ENCODE results near the gene NKD1.

NKD1 gene

GRCh38 chr16:50673496-50674275 is 125.5 kb downstream of the NKD1 start:
- no peak for DNase-seq (ENCODE audit: low read depth in 2 of 2)

GRCh38 chr16:50674831-50675230 is 126.6 kb downstream of the NKD1 start:
- no peak for DNase-seq (ENCODE audit: low read depth in 2 of 2)

DNA sequence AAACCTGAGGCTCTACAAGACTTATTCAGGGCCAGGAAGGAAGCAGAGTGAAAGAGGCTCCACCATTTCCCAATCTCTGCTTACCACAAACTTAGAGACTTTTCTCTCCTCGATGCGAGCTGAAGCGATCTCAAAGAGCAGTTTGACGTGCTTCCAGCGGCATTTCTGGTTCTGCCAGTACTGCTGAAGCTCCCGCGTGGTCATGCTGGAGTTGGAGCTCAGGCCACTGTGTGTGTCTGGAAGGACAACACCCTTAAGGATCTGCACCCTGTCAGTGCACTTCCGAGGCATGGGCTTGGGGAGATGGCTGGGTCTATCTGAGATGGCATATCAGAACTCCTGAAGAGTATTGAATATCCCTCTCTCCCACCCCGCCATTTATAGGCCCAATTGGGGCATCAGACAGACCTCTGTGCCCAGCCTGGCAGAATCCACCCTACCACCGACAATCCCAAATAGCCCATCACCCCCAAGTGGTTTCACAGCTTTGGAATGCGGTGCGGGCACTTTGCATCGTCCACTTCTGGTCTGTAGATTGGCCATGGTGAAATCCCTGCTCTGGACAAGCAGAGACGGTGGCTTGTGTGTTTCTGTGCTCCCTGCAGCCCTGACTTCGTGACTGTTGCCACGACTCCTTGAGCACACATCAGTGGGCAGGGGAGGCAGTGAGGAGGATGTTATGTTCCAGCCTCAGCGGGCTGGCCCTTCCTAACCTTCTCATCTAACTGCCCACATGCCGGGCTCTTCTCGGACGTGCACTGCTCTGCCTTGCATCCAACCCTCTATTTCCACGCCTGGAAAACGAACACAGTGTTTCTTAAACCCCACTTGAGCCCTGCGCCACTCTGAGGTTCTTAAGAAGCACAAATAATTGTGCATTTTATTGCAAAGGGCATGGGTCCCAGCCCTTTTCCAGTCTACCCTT is 127.8 kb downstream of the NKD1 start:
- no peak for DNase-seq (ENCODE audit: low read depth in 2 of 2)

- DNase-seq (ENCODE audit: low read depth in 2 of 2): no peak
Observed at GRCh38 chr16:50676684-50677225, 128.6 kb downstream of the NKD1 start.

- DNase-seq (ENCODE audit: low read depth in 2 of 2): no peak
Observed at GRCh38 chr16:50677351-50677750, 129.2 kb downstream of the NKD1 start.

DNA sequence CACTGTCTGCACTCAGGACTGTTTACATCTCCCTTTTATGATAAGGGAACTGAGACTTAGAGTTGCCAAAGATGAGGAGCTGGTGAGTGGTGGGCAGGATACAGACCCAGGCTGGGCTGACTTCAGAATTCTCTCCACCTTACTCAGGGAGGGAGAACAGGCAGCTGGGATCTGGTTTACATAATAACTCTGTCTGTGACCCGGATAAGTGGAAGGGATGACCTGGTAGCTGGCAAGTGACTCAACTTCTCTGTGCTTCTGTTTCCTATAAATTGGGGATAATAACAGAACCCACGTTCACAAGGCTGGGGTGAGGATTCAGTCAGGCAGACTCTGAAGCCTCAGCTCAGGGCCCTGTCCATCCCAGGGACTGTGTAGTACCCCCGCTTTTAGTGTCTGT is 130.3 kb downstream of the NKD1 start:
- no peak for DNase-seq (ENCODE audit: low read depth in 2 of 2)

GRCh38 chr16:50679266-50679665 is 131.1 kb downstream of the NKD1 start:
- no peak for DNase-seq (ENCODE audit: low read depth in 2 of 2)

DNA sequence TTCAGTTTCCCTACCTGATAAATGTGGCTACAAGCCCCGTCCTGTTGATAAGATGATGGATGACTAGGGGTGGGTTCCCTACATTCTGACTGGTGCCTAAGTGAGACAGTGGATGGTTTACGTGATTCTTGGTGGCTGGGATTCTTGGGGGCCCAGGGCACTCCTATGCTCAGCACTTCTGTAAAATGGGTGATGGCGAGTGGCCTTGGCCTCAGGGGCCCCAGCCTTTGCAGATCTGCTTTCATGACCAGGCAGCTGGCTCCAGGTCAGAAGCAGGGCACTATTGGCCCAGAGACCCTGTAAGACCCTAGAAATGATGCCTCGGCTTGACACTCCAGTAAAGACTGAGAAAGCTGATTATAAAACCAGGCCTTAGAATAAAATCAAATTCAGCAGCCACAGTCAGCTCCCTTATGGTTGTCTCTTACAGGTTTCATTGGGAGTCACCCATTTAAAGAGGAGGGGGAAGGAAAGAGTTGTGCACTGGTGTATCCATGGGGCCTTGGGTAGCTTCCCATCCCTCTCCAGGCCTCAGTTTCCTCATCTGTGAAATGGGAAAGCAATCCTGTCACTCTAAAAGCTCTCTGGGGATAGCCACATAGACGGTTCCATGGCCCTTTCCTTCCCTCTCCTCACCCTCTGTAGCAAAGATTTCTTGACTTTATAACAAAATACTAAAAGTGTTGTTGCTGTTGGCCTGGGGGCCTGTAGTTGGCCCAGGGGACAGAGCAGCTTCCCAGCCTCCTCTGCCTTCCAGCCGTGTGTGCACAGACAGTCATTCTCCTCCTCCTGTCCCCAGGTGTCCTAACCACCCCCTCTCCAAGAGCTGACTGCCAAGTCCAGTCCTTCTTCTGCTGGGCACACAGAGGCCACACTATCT is 131.7 kb downstream of the NKD1 start:
- no peak for DNase-seq (ENCODE audit: low read depth in 2 of 2)

- no peak for DNase-seq (ENCODE audit: low read depth in 2 of 2)
Observed at GRCh38 chr16:50680556-50680893, 132.3 kb downstream of the NKD1 start.

DNA sequence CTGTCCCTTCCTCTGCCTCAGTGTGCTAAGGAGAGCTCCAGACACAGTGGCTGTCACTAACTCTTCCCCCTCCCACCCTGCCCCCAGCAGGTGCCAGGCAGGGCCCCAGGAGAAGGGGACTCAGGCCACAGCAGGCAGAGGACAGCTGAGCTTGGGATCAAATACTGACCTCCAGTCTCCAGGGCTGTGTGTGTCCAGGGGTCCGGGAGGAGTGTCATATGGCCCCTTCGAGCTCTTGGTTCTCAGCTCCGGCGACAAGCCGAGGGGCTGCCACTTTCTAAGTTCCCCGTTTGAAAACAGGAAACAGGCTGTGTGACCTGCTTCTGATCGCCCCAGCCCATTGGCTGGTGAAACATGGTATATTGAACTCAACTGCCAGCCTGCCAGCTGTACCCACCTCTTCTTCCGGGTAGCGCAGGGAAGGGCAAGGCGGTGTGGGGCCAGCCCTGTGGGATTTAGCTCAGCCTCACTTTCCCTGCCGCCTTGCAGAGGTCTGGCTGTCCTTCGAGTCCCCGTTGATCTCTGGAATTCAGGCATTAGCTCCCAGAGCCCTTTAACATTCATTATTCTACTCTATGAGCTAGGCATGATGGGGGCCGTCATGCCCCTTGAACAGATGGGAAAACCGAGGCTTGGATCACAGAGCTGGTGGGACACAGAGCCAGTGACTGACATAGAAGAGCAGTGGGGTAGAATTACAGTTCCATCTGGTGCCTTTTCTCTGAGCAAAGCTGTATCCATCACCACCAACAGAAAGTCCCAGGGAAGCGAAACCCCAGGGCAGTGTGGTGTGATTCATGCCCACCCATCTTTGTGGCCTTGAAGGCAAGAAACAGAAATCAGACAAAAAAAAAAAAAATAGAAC is 133.1 kb downstream of the NKD1 start, which contains the start of gene SNX20:
Gene SNX20, minus strand, starts transcription at position 292 of the 865 bp plus-strand sequence. CDS start 3,786 bp downstream, outside the sequence.
- DNase-seq (ENCODE audit: low read depth in 2 of 2): peak in 1 of 2 donors; percentile 54

DNA sequence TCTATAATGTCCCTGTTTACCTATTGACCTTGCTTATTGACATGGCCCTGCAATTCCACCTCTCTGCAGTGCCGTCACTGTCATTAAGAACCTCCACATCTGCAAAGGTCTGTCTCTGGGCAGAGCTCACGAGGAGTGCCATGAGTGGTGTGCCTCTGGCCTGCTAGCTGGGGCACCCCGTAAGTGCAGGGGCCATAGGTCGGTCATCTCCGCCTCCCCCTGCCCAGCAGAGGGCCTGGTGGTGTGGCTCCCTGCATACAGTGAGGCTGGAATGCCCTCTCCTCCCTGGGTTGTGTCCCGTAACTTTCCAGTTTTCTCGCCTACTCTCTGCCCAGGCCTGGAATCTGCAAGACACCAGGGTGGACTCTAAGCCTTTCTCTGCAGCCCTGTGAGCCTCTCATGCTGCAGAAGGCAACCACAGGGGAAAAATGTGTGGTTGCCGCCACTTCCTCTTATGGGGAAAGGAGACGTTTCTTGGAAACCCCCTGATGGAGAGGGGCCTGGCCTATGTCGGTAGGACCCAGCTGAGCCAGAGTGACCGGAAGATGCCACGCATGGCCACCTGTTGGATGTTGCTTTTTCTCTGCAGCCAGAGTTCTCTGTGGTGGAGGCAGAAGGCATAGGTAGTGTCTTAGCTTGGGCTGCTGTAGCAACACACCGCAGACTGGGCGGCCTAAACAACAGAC is 135.6 kb downstream of the NKD1 start:
- peak in 1 of 2 donors; percentile 60 for DNase-seq (ENCODE audit: low read depth in 2 of 2)

DNA sequence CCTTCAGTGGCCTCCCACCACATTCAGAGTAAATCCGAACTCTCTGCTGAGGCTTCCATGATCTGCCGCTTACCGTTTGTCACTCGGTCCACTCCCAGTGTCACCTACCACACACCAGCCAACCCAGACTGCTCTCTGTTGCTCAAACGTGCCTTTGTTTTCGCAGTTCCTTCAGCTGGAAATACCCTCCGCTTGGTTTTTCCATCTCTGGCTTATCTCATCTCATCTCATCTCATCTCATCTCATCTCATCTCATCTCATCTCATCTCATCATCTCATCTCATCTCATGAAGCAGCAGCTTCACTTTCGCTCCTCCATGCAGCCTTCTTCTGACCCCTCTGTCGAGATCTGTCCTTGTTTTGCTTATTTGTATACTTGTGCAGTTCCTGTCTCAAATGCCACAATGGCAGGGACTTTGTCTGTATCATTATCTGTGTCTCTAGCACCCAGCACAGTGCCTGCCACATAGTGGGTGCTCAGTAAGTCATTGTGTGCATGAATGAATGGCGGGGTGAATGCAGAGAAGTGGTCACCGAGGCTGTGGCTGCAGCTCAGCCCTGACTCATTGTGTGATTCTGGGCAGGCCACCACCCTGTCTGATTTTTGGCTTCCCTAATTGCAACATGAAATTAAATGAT is 136.7 kb downstream of the NKD1 start:
- DNase-seq (ENCODE audit: low read depth in 2 of 2): no peak

DNA sequence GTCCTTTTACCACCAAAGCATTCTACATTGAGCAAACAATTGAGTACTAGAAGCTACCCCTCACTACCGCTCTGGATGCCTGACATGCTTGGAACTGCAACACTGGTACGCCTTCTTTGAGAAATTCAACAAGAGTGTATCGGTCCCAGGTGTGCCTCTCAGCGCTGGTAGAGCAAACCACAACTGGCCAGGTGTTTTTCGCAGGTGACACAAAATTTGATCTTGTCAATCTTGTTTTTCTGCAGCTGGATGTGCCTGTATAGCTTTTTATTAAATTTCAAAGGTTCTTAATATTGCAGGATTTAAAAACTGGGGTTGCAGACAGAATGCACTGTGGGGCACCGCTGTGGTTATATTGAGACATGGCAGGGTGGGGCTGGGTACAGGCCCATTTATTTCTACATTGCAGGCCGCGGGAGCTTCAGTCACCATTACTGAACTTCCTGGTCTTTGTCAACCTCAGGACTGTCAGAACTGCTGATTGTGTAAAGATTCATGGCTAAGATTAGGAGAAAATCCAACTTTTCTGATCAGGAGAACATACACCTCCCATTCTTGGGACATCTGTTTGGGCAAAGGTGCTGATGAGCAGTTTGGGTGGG is 137.4 kb downstream of the NKD1 start:
- DNase-seq (ENCODE audit: low read depth in 2 of 2): no peak

DNA sequence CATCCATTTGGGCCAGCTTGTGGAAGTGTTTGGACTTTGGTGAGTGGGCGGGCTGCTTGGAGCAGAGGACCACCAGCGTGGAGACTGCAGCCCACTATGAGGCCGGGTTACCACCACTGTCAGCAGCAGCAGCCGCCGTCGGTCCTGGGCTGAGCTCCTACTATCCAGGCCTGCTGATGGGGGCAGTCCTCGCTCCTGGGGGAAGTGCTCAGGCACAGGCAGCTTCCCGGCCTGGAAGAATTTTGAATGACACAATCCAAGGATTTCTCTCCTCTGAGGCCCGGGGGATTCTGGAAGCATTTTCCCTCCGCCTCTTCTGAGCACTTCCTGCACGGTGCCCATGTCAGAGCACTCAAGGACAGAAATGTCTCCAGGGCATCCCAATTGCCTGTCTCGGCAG is 139.9 kb downstream of the NKD1 start:
- no peak for DNase-seq (ENCODE audit: low read depth in 2 of 2)

DNA sequence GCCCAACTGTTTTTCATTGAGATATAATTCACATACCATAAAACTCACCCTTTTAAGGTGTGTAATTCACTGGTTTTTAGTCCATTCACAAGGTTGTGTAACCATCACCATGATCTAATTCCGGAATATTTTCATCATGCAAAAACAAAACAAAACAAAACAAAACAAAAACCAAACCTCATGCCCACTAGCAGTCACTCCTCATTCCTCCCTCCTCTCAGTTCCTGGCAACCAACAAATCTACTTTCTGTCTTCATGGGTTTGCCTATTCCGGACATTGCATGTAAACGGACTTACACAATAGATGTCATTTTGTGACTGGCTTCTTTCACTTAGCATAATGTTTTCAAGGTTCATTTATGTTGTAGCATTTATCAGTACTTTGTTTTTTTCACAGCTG is 140.7 kb downstream of the NKD1 start:
- no peak for DNase-seq (ENCODE audit: low read depth in 2 of 2)

DNA sequence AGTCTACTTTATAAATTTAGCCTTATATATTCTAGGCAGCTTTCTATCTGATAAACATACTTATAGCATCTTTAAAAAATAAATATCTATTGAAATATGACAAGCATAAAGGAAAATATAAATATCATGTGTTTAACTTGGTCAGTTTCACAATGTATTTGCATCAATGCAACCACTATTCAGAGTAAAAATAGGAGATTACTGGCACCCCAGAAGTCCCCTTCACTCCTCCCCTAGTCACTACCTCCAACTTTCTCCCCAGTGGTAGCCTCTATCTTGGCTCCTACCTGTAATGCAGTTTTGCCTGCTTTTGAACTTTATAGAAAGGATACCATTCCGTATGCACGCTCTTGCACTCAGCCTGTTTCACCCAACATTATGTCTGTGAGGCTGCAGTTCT is 142.0 kb downstream of the NKD1 start:
- DNase-seq (ENCODE audit: low read depth in 2 of 2): no peak

GRCh38 chr16:50692644-50692998 is 144.4 kb downstream of the NKD1 start:
- DNase-seq (ENCODE audit: low read depth in 2 of 2): no peak

DNA sequence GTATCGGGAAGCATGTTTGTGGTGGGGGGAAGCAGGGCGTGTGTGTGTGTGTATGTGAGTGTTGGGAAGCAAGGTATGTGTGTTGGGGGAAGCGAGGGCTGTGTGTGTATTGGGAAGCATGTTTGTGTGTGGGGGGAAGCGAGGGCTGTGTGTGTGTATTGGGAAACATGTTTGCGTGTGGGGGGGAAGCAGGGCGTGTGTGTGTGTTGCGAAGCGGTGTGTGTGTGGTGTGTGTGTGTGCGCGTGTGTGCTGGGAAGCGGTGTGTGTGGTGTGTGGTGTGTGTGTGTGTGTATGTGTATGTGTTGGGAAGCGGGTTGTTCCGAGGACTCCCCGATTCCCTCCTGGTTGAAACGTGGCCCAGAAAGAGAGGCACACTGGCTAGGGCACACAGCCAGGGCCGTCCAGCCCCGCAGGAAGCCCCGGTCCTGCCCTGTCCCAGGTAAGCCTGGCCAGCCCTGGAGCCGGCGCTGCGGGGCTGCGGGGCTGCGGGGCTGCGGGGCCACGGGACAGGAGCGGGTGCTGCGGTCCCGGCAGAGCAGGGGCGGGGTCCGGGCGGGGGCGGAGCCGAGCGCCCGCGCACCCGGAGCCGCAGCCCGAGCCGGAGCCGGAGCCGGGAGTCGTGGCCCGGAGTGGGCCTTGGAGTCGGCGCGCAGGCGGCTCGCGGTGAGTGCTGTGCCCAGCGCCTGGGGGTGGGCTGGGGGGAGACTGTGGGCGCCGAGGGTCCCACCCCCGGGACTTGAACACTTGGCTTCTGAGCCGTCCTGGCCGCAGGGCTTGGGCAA is 145.0 kb downstream of the NKD1 start, which contains the start of gene NOD2:
Gene NOD2, plus strand, starts transcription at position 608 of the 783 bp plus-strand sequence. CDS start 5,890 bp downstream, outside the sequence.
- DNase-seq (ENCODE audit: low read depth in 2 of 2): no peak
